Measurements from ENCODE around the gene PTPMT1. TPM values are rescaled to one million over a fixed set of nuclear protein-coding genes. Genes with fewer than 3 reads are reported as not detected.

The PTPMT1 gene
- total and polyA plus RNA-seq, 2 experiments from 2014 or later = 106 to 109 TPM

DNA sequence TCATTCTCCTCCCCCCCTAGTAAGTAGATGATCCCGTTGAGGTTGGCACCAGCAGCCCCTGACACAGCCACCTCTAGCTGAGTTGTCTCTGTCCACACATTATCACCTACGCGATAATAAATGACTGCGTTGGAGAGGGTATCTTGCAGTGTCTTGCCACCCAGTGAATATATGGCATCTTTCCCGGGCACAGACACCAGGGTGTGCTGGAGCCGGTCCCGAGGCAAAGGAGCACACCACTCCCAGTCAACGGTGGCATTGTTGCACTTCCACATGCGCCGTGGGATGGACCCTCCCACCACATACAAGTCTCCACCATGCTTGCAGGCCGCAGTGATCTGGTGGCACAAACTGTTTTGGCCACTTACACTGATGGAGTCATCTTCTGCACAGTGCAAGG, 7.9 kb downstream of the PTPMT1 start (continued):
- TF ChIP-seq, protein P1, sequence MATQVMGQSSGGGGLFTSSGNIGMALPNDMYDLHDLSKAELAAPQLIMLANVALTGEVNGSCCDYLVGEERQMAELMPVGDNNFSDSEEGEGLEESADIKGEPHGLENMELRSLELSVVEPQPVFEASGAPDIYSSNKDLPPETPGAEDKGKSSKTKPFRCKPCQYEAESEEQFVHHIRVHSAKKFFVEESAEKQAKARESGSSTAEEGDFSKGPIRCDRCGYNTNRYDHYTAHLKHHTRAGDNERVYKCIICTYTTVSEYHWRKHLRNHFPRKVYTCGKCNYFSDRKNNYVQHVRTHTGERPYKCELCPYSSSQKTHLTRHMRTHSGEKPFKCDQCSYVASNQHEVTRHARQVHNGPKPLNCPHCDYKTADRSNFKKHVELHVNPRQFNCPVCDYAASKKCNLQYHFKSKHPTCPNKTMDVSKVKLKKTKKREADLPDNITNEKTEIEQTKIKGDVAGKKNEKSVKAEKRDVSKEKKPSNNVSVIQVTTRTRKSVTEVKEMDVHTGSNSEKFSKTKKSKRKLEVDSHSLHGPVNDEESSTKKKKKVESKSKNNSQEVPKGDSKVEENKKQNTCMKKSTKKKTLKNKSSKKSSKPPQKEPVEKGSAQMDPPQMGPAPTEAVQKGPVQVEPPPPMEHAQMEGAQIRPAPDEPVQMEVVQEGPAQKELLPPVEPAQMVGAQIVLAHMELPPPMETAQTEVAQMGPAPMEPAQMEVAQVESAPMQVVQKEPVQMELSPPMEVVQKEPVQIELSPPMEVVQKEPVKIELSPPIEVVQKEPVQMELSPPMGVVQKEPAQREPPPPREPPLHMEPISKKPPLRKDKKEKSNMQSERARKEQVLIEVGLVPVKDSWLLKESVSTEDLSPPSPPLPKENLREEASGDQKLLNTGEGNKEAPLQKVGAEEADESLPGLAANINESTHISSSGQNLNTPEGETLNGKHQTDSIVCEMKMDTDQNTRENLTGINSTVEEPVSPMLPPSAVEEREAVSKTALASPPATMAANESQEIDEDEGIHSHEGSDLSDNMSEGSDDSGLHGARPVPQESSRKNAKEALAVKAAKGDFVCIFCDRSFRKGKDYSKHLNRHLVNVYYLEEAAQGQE (IDR thresholded peaks at IDR 0.05; ENCODE audit: unreplicated experiment) = no peak
- TF ChIP-seq EZH2 (IDR thresholded peaks at IDR 0.05; ENCODE audit: low read depth, unreplicated experiment) = no peak

DNA sequence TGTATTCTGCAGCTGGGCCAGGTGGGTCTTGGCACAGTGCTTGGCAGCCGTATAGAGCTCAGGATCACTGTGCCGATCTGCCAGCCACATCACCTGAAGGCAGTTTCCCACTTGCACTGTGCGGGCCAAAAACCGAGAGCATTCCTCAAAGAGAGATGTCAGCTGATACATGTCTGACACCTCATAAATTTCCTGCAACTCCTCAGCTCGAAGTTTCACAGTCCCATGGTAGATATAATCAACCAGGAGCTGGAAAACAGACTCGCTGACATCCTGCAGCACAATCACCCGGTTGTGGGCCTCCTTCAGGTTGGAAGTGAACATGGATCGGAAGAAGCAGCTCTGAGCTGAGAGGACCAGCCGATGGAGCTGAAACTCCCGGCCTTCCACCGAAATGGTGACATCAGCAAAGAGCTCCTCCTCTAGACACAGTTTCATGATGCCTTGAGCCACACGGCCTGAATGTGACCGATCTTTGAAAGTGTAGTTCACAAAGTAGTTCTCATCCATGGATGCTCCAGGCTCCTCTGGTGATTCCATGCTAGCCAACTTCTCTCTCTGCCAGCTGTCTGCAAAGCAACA, 12.2 kb downstream of the PTPMT1 start:
- H3K27ac Mint-ChIP-seq = 0 out of 2 replicates have a peak overlapping the region, but pooled peaks have one; percentile 67
- H3K4me2 ChIP-seq = peak overlapping the region; percentile 100
- H3K27me3 Mint-ChIP-seq (ENCODE audit: insufficient read depth, low read depth, poor library complexity) = peaks cover 4% of the 10 kb centered on the region
- 0 out of 2 replicates have a peak, but pooled peaks cover 9% of the 10 kb centered on the region for H3F3A ChIP-seq (replicated peaks; ENCODE audit: low read depth)
- peaks cover 78% of the 10 kb centered on the region for H3K36me3 Mint-ChIP-seq (ENCODE audit: low read depth)
- no peak for ATAC-seq
- no peaks in the 10 kb centered on the region for H3K9me2 ChIP-seq (ENCODE audit: insufficient read depth)
- DNase-seq (ENCODE audit: low spot score) = no peak
- peak overlapping the region; percentile 93 for H3K4me3 Mint-ChIP-seq
- H3K27ac ChIP-seq (ENCODE audit: low read depth) = 0 out of 2 replicates have a peak overlapping the region, but pooled peaks have one; percentile 99
- H3K36me3 ChIP-seq (ENCODE audit: insufficient read depth) = peaks cover 21% of the 10 kb centered on the region
- H4K20me1 ChIP-seq (replicated peaks; ENCODE audit: insufficient read depth) = peaks cover 10% of the 10 kb centered on the region; the same call in 1 of the 2 replicates
- H2AFZ ChIP-seq = no peak overlapping the region
- H3K4me1 Mint-ChIP-seq = peaks cover 21% of the 10 kb centered on the region
- peaks cover 3% of the 10 kb centered on the region; the same call in 1 of the 3 replicates for H3K9me3 Mint-ChIP-seq
- H3K27me3 ChIP-seq (ENCODE audit: insufficient read depth) = no peaks in the 10 kb centered on the region
- H3K4me1 ChIP-seq (ENCODE audit: insufficient read depth) = peaks cover 7% of the 10 kb centered on the region
- H3K79me2 ChIP-seq (replicated peaks; ENCODE audit: insufficient read depth) = peaks cover 28% of the 10 kb centered on the region
- H3K4me3 ChIP-seq = peak overlapping the region; percentile 84
- TF ChIP-seq NANOG (IDR thresholded peaks at IDR 0.05; ENCODE audit: borderline replicate concordance) (no peak), ZNF331 (CRISPR knock-in tag; IDR thresholded peaks at IDR 0.05; ENCODE audit: low read depth) (no peak), EZH2phosphoT487 (IDR thresholded peaks at IDR 0.05; ENCODE audit: unreplicated experiment) (no peak), ZNF114 (CRISPR knock-in tag; IDR thresholded peaks at IDR 0.05) (no peak), STAT1 (IDR thresholded peaks at IDR 0.05; ENCODE audit: unreplicated experiment) (no peak), EZH2 (IDR thresholded peaks at IDR 0.05; ENCODE audit: low read depth, unreplicated experiment) (no peak), CREB1 (CRISPR knock-in tag; IDR thresholded peaks at IDR 0.05; ENCODE audit: low read depth) (no peak)
- TF ChIP-seq, protein P1 (IDR thresholded peaks at IDR 0.05; ENCODE audit: unreplicated experiment) = no peak
- TF ChIP-seq, protein P2, sequence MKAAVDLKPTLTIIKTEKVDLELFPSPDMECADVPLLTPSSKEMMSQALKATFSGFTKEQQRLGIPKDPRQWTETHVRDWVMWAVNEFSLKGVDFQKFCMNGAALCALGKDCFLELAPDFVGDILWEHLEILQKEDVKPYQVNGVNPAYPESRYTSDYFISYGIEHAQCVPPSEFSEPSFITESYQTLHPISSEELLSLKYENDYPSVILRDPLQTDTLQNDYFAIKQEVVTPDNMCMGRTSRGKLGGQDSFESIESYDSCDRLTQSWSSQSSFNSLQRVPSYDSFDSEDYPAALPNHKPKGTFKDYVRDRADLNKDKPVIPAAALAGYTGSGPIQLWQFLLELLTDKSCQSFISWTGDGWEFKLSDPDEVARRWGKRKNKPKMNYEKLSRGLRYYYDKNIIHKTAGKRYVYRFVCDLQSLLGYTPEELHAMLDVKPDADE (IDR thresholded peaks at IDR 0.05) = no peak
- TF ChIP-seq, protein P3, sequence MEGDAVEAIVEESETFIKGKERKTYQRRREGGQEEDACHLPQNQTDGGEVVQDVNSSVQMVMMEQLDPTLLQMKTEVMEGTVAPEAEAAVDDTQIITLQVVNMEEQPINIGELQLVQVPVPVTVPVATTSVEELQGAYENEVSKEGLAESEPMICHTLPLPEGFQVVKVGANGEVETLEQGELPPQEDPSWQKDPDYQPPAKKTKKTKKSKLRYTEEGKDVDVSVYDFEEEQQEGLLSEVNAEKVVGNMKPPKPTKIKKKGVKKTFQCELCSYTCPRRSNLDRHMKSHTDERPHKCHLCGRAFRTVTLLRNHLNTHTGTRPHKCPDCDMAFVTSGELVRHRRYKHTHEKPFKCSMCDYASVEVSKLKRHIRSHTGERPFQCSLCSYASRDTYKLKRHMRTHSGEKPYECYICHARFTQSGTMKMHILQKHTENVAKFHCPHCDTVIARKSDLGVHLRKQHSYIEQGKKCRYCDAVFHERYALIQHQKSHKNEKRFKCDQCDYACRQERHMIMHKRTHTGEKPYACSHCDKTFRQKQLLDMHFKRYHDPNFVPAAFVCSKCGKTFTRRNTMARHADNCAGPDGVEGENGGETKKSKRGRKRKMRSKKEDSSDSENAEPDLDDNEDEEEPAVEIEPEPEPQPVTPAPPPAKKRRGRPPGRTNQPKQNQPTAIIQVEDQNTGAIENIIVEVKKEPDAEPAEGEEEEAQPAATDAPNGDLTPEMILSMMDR (conservative IDR thresholded peaks at IDR 0.05; ENCODE audit: low read depth in 2 of 2) = no peak

Measured in GM23338 (cell line).